HUES6 (cell line): ENCODE measurements around the gene GCLC.

Experiments used
- H3K27ac ChIP-seq: 2 replicates; pipeline ENCODE4 v1.7.0; 2013; ENCODE audit warnings: low read depth, mild to moderate bottlenecking, low read length, inconsistent platforms
- H3K27me3 ChIP-seq: 2 replicates; pipeline ENCODE4 v1.6.1; 2013; ENCODE audit warnings: low read length; ENCODE audit not compliant: control insufficient read depth, insufficient read depth
- H3K36me3 ChIP-seq: 2 replicates; pipeline ENCODE4 v1.6.1; 2013; ENCODE audit warnings: low read length; ENCODE audit not compliant: control insufficient read depth, insufficient read depth
- H3K4me1 ChIP-seq: 2 replicates; pipeline ENCODE4 v1.6.1; 2013; ENCODE audit warnings: low read length; ENCODE audit not compliant: control insufficient read depth, insufficient read depth
- H3K4me3 ChIP-seq: 2 replicates; pipeline ENCODE4 v1.5.1; 2013; ENCODE audit warnings: low read depth, low read length
- H3K9ac ChIP-seq: one replicate; pipeline ENCODE4 v1.6.1; 2013; ENCODE audit warnings: mild to moderate bottlenecking, low read length
- H3K9me3 ChIP-seq: 2 replicates; pipeline ENCODE4 v1.6.1; 2013; ENCODE audit warnings: low read depth, low read length; ENCODE audit not compliant: control insufficient read depth, insufficient read depth

GCLC gene

DNA sequence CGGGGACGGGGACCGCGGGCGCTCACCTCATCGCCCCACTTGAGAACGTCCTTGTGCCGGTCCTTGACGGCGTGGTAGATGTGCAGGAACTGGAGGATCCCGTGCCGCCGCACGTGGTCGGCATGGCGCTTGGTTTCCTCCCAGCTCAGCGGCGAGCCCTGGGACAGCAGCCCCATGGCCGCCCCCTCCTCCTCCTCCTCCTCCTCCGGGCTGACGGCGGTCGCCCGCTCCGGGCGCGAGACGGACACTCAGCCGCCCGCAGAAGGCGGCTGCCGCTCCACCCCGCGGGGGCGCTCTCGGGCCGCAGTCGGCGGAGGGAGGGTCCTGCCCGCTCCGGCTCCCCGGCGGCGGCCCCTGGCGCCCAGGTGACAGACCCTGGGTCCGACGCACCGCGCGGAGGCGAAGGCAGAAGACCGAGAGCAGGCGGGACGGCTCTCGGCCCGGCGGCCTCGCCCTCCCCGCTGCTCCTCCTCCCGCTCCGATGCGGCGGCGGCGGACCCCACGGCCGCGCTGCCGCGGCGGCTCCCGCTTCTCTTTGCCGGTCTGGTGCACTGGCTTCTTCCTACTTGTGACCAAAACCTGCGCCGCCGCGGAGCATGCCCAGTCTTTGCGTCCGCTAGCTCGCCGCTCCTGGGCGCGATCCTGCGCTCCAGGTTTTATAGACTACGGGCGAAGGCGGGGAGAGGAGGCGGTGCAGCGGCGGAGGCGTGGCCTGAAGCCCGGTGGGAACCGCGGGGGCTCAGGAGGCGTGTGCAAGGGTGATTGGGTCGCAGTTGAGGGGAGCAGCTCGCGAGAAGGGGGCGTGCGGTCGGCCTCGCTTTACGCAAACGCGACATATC lies at the start of gene GCLC:
Gene GCLC (minus strand): TSS at position 632 of the 839 bp plus-strand sequence. CDS start 456 bp downstream, at position 176.
- H3K27me3 ChIP-seq = peaks cover 20% of the 10 kb centered on the region
- H3K36me3 ChIP-seq = no peaks in the 10 kb centered on the region
- no peaks in the 10 kb centered on the region; the same call in 1 of the 2 replicates for H3K9me3 ChIP-seq
- peak within 1 kb of the TSS; percentile 76 for H3K9ac ChIP-seq
- H3K4me3 ChIP-seq = peak within 1 kb of the TSS; percentile 93
- H3K4me1 ChIP-seq = peaks cover 29% of the 10 kb centered on the region
- H3K27ac ChIP-seq = peak within 1 kb of the TSS; percentile 63; the same call in 1 of the 2 replicates

- H3K36me3 ChIP-seq = no peaks in the 10 kb centered on the region
- H3K27me3 ChIP-seq = no peaks in the 10 kb centered on the region
- no peaks in the 10 kb centered on the region for H3K9me3 ChIP-seq
- H3K4me1 ChIP-seq = no peaks in the 10 kb centered on the region
- H3K9ac ChIP-seq = no peak overlapping the region
- no peak overlapping the region for H3K4me3 ChIP-seq
- no peak overlapping the region for H3K27ac ChIP-seq
Measured at GRCh38 chr6:53594596-53594995, 49.7 kb upstream of the GCLC start.

GRCh38 chr6:53593001-53593488 lies 48.1 kb upstream of the GCLC start:
- H3K27me3 ChIP-seq = no peaks in the 10 kb centered on the region
- no peak overlapping the region for H3K4me3 ChIP-seq
- H3K9me3 ChIP-seq = no peaks in the 10 kb centered on the region
- no peak overlapping the region for H3K27ac ChIP-seq
- no peaks in the 10 kb centered on the region for H3K36me3 ChIP-seq
- H3K4me1 ChIP-seq = peaks cover 14% of the 10 kb centered on the region
- no peak overlapping the region for H3K9ac ChIP-seq

DNA sequence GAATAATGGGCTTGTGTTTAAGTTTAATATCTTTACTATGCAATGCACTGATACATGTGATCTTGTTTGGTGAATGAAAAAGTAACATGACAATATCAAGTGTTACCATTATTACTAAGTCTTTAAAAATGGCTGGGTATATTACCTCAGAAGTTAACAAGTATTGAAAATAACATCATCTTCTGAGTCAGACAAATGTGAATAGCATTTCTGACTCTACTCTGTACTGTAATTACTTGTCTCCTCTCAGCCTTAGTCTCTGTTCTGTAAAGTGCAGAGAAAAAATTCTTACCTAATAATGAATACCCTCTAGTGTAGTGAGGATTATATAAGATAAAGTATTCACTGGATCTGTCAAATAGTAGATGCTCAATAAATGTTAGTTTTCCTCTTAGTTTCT lies 47.0 kb upstream of the GCLC start:
- Histone ChIP-seq H3K9ac (no peak overlapping the region), H3K27me3 (no peaks in the 10 kb centered on the region), H3K4me1 (peaks cover 14% of the 10 kb centered on the region), H3K27ac (no peak overlapping the region), H3K9me3 (no peaks in the 10 kb centered on the region), H3K4me3 (no peak overlapping the region), H3K36me3 (no peaks in the 10 kb centered on the region)

DNA sequence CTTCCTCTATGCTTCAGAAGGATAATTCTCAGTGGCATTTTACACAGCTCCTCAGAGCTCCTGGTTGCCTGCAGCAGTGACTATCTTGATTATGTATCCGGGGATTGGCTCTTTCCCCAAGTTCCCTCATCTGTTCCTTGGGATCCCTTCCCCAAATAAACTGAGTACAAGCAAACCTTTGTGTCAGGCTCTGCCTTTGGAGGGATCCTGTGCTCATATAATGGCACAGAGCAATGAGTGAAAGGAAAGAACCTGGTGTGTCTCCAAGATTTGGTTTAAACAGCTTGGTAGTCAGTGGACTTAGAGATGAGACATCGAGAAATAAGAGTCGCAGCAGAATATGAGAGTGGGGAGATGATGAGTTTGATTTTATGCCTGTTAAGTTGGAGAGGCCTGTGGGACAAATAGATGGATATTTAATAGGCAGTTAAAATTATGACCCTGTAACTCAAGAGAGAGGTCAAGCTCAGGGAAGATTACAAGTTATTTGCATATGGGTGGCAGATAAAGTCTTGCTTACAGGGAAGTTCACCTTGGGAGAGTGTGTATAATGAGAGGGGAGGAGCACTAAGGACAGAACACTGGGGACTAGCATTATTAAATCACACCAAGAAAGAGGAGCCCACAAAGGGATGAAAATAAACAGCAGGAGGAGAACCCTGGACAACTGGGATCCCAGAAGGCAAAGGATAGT lies 44.1 kb upstream of the GCLC start:
- no peaks in the 10 kb centered on the region for H3K36me3 ChIP-seq
- H3K4me3 ChIP-seq = no peak overlapping the region
- no peaks in the 10 kb centered on the region for H3K27me3 ChIP-seq
- H3K4me1 ChIP-seq = peaks cover 14% of the 10 kb centered on the region
- no peaks in the 10 kb centered on the region for H3K9me3 ChIP-seq
- no peak overlapping the region for H3K27ac ChIP-seq
- H3K9ac ChIP-seq = no peak overlapping the region

DNA sequence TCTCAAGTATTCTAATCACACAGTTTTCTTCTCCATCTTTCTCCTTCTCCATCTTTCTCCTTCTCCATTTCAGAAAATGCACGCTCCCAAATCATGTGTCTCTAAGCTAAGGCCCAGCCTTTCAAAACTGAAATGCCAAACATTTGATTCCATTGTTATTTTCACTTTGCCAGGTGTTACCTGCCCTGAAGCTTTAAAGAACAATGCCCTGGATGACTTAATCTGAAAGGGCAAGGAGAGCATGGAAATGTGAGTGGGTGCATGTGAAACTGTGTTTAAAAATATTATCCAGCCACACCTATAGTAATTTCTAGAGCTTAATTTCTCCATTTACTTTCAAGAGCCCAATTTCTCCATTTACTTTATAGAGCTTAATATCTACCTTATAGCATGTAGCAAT lies 42.4 kb upstream of the GCLC start:
- Histone ChIP-seq H3K36me3 (no peaks in the 10 kb centered on the region), H3K27me3 (no peaks in the 10 kb centered on the region)

DNA sequence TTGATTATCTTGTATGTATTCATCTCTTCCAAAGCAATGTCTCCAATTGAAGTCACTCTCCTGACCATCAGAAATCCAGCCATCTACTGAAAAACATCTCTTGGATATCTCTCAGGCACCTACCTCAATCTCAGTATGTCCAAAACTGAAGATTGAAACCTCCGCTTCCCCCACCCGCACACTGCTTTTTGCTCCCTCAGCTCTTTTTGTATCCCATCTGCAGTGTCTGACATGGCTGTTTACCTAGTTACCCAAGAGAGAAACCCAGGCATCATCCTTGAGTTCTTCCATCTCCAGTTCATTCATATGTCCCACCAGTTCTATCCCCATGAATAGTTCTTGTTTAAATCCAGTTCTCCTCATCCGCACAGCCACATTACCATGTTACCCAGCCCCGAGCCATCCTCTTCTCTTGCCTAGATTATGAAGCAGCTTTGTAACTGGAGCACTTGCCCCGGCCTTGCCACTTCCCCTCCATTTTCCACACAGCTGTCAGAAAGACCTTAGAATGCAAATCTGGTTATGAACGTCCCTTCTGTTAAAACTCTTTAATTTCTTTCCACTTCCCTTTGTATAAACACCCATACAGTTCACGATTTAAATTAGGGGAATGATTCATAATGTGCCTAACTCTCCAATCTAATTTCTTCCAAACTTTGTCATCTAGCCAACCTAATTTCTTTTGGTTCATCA lies 40.5 kb upstream of the GCLC start:
- Histone ChIP-seq H3K4me3 (no peak overlapping the region), H3K27me3 (no peaks in the 10 kb centered on the region), H3K9me3 (no peaks in the 10 kb centered on the region), H3K36me3 (no peaks in the 10 kb centered on the region), H3K27ac (no peak overlapping the region), H3K4me1 (peaks cover 14% of the 10 kb centered on the region), H3K9ac (no peak overlapping the region)

More for the DNA sequence above, 42.4 kb upstream of the GCLC start:
- H3K9me3 ChIP-seq = no peaks in the 10 kb centered on the region
- H3K4me1 ChIP-seq = peaks cover 14% of the 10 kb centered on the region
- no peak overlapping the region for H3K4me3 ChIP-seq
- H3K9ac ChIP-seq = no peak overlapping the region
- no peak overlapping the region for H3K27ac ChIP-seq

GRCh38 chr6:53584726-53585125 lies 39.8 kb upstream of the GCLC start:
- Histone ChIP-seq H3K4me1 (peaks cover 14% of the 10 kb centered on the region), H3K9ac (no peak overlapping the region), H3K27me3 (no peaks in the 10 kb centered on the region), H3K9me3 (no peaks in the 10 kb centered on the region), H3K4me3 (no peak overlapping the region), H3K36me3 (no peaks in the 10 kb centered on the region), H3K27ac (no peak overlapping the region)

DNA sequence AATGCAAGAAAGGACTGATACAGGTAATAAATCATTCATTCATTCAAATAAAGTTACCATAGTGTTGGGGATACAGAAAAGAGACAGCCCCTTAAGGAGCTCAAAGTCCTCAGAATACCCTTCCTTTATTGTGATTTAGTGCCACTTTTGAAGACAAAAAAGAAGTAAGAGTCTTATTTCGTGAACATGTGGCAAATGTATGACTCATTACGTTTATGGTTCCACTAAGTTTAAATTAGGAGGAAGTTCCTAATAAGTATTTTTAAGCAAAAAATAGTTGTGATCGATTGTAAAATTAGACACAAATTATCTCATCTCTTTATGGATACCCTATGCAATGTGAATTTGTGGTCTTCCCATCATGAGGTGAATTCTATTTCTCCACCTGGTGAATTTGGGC lies 38.5 kb upstream of the GCLC start:
- Histone ChIP-seq H3K4me3 (no peak overlapping the region), H3K9me3 (no peaks in the 10 kb centered on the region), H3K36me3 (no peaks in the 10 kb centered on the region), H3K27ac (no peak overlapping the region), H3K27me3 (no peaks in the 10 kb centered on the region), H3K9ac (no peak overlapping the region), H3K4me1 (peaks cover 3% of the 10 kb centered on the region)

DNA sequence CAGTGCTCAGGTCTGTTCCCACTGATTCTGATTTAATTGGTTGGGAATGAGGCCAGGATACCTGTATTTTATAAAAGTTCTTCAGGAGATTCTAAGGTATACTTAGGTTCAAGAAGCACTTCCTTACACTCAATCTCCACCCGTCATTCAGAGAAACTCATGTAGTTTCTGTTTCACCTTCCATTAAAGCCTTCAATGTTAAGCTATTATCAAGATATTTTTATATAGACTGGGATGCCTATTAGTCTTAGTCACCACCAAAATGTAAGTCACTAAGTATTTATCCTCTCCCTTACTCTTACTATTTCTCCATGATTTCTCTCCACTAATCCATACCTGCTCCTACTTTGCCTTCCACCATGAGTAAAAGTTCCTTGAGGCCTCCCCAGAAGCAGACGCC lies 38.1 kb upstream of the GCLC start:
- H3K4me1 ChIP-seq = no peaks in the 10 kb centered on the region
- no peaks in the 10 kb centered on the region for H3K36me3 ChIP-seq
- H3K4me3 ChIP-seq = no peak overlapping the region
- H3K9ac ChIP-seq = no peak overlapping the region
- H3K27me3 ChIP-seq = no peaks in the 10 kb centered on the region
- no peaks in the 10 kb centered on the region for H3K9me3 ChIP-seq
- H3K27ac ChIP-seq = no peak overlapping the region

DNA sequence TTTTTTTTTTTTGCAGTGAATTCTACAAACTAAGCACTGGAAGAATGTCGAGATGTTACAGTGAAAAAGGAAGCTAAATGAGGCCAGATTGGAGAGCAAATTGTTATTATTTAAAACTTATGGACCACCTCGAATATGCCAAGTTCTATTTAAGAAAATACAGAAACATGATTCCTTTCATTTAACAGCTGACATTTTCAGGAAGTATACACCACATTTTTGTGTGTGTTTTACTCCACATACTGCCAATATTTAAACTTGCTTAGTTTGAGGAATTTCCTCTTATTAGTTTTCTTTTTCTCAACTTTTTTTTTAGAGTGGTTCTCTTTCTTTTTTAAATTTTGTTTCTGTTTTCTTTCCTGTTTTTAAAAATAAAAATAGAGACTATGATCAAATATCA lies 37.0 kb upstream of the GCLC start:
- Histone ChIP-seq H3K27ac (no peak overlapping the region), H3K9ac (no peak overlapping the region), H3K36me3 (no peaks in the 10 kb centered on the region), H3K9me3 (no peaks in the 10 kb centered on the region), H3K4me1 (no peaks in the 10 kb centered on the region), H3K27me3 (no peaks in the 10 kb centered on the region), H3K4me3 (no peak overlapping the region)
